DND-41 (cell line): ENCODE measurements around the gene SIGLEC7.

Source experiments
- ATAC-seq: fragments of 200-7000 bp; cut with Tn5 transposase; 3 replicates; pipeline ENCODE4 v1.9.1; 2021; ENCODE audit warnings: low read depth; ENCODE audit not compliant: insufficient read depth
- DNase-seq: peaks from one replicate; pipeline ENCODE4 v3.0.0-alpha.2; 2020
- H2AFZ ChIP-seq: 2 replicates; pipeline ENCODE4 v1.6.0; 2012; ENCODE audit warnings: low read depth, low read length
- H3K27ac ChIP-seq: 2 replicates; pipeline ENCODE4 v1.5.1; 2012; ENCODE audit warnings: low read length, inconsistent platforms
- H3K27me3 ChIP-seq: fragments of 200-600 bp; sonication (generic); 2 replicates; pipeline ENCODE4 v1.6.0; 2012; ENCODE audit warnings: low read length, mild to moderate bottlenecking, inconsistent platforms; ENCODE audit not compliant: insufficient read depth, poor library complexity
- H3K36me3 ChIP-seq: 2 replicates; pipeline ENCODE4 v1.5.1; 2012; ENCODE audit warnings: low read length, inconsistent platforms; ENCODE audit not compliant: insufficient read depth
- H3K4me1 ChIP-seq: 2 replicates; pipeline ENCODE4 v1.5.1; 2012; ENCODE audit warnings: mild to moderate bottlenecking, low read length; ENCODE audit not compliant: insufficient read depth
- H3K4me2 ChIP-seq: 2 replicates; pipeline ENCODE4 v1.6.0; 2012; ENCODE audit warnings: mild to moderate bottlenecking, moderate library complexity, low read length, inconsistent platforms; ENCODE audit not compliant: insufficient read depth
- H3K4me3 ChIP-seq, 2 experiments: fragments of 200-600 bp in 1 of 2; shearing (Covaris generic) in 1 of 2; 2 replicates each; pipeline ENCODE4 v1.5.1; 2012 to 2016; ENCODE audit warnings: inconsistent platforms in 2 of 2, low read length in 2 of 2, mild to moderate bottlenecking in 2 of 2, low read depth in 1 of 2, moderate library complexity in 1 of 2
- H3K79me2 ChIP-seq: 2 replicates; pipeline ENCODE4 v1.6.0; 2012; ENCODE audit warnings: low read length, inconsistent platforms; ENCODE audit not compliant: insufficient read depth
- H3K9ac ChIP-seq: 2 replicates; pipeline ENCODE4 v1.6.0; 2012; ENCODE audit warnings: low read depth, mild to moderate bottlenecking, inconsistent platforms, low read length, moderate library complexity
- H3K9me3 ChIP-seq: 2 replicates; pipeline ENCODE4 v1.5.1; 2012; ENCODE audit warnings: low read length, moderate library complexity, mild to moderate bottlenecking, inconsistent platforms; ENCODE audit not compliant: insufficient read depth, severe bottlenecking
- H4K20me1 ChIP-seq: 2 replicates; pipeline ENCODE4 v1.6.0; 2012; ENCODE audit warnings: low read length; ENCODE audit not compliant: insufficient read depth
- EZH2 ChIP-seq: IDR thresholded peaks from 3 replicates; pipeline ENCODE4 v1.6.1; 2012; ENCODE audit warnings: borderline replicate concordance, low read depth, mild to moderate bottlenecking, moderate library complexity, low read length, inconsistent platforms; ENCODE audit not compliant: severe bottlenecking
- TF ChIP-seq, protein P1 (sequence below): IDR thresholded peaks from 2 replicates; pipeline ENCODE4 v1.5.1; 2012; ENCODE audit warnings: borderline replicate concordance, low read length, moderate library complexity, mild to moderate bottlenecking; ENCODE audit not compliant: poor library complexity, severe bottlenecking; ENCODE audit errors: extremely low read depth

Gene SIGLEC7

DNA sequence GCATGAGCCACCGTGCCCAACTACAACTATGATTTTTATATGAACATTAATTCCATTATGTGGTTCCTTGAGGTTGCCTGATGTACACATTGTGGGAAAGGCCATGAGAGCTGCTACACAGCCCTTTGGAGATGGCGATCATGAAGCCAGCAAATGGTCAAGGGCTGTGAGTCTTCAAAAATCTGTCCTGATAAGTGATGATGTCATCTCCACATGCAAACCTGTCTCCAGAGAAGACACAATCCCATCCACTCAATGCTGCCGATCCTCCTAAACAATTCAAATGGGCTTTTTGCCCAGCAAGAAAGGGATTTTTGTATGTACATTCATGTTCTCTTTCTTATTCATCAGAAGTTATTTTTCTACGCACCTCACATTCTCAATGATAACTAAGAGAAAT is 17.6 kb downstream of the SIGLEC7 start:
- H4K20me1 ChIP-seq, result 0 out of 2 replicates have a peak, but pooled peaks cover 3% of the 10 kb centered on the region
- H3K9me3 ChIP-seq, result no peaks in the 10 kb centered on the region
- TF ChIP-seq EZH2, result no peak
- TF ChIP-seq, protein P1, sequence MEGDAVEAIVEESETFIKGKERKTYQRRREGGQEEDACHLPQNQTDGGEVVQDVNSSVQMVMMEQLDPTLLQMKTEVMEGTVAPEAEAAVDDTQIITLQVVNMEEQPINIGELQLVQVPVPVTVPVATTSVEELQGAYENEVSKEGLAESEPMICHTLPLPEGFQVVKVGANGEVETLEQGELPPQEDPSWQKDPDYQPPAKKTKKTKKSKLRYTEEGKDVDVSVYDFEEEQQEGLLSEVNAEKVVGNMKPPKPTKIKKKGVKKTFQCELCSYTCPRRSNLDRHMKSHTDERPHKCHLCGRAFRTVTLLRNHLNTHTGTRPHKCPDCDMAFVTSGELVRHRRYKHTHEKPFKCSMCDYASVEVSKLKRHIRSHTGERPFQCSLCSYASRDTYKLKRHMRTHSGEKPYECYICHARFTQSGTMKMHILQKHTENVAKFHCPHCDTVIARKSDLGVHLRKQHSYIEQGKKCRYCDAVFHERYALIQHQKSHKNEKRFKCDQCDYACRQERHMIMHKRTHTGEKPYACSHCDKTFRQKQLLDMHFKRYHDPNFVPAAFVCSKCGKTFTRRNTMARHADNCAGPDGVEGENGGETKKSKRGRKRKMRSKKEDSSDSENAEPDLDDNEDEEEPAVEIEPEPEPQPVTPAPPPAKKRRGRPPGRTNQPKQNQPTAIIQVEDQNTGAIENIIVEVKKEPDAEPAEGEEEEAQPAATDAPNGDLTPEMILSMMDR, result no peak
- H3K27ac ChIP-seq, result no peak overlapping the region
- H3K79me2 ChIP-seq, result no peaks in the 10 kb centered on the region
- DNase-seq, result no peak
- H3K36me3 ChIP-seq, result no peaks in the 10 kb centered on the region
- ATAC-seq, result no peak
- H3K4me1 ChIP-seq, result no peaks in the 10 kb centered on the region
- no peak overlapping the region for H2AFZ ChIP-seq
- peaks cover 21% of the 10 kb centered on the region for H3K27me3 ChIP-seq
- H3K4me2 ChIP-seq, result no peak overlapping the region
- H3K4me3 ChIP-seq, result no peak overlapping the region
- H3K9ac ChIP-seq, result no peak overlapping the region

DNA sequence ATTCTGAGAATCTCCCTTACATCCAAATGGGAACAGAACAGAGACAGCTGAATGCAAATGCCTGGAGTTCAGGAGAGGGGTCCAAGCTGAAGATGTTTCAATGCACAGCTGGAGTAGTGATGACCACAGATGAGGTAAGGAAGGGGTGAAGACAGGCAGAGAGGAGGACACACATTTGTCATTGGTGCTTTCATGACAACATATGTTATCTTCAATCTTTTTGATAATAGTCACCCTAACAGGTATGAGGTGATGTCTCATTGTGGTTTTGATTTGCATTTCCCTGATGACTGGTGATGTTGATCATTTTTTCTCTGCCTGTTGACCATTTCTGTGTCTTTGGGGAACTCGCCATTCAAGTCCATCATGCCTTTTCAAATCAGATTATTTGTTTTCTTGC is 19.2 kb downstream of the SIGLEC7 start:
- H3K27ac ChIP-seq, result no peak overlapping the region
- DNase-seq (no peak), ATAC-seq (no peak)
- peaks cover 23% of the 10 kb centered on the region for H3K27me3 ChIP-seq
- no peak for TF ChIP-seq EZH2
- TF ChIP-seq, protein P1, result no peak
- no peak overlapping the region for H3K4me2 ChIP-seq
- no peak overlapping the region for H3K9ac ChIP-seq
- no peaks in the 10 kb centered on the region for H3K9me3 ChIP-seq
- H3K4me3 ChIP-seq, result no peak overlapping the region
- H2AFZ ChIP-seq, result no peak overlapping the region
- 0 out of 2 replicates have a peak, but pooled peaks cover 3% of the 10 kb centered on the region for H4K20me1 ChIP-seq
- no peaks in the 10 kb centered on the region for H3K79me2 ChIP-seq
- no peaks in the 10 kb centered on the region for H3K36me3 ChIP-seq
- H3K4me1 ChIP-seq, result no peaks in the 10 kb centered on the region

DNA sequence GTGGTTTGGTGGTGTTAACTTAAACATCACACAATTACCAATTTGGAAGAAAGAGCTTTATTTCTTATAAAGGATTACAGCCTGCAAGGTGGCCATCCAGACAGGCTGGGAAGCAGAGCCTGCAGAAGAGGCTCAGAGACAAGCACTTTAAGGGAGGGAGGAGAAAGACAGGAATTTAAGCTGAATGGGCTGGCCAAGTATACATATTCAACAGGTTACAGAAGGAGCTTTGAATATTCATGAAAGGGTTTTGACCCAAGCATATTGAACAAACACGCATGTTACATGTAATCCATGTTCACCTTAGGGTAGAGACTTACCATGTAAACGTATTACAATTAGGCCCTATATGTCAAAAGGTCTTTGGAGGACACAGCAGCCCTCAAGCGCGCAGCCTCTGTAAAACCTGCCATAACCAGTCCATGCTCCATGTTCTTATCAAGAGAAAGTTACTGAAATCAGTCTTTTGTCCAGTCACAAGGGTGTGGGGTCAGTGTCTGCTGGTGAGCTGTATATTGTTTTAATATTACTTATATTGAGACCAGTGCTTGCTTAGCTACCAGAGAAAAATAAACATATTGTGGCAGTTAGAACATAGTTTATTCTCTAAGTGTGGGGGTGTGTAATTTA is 19.9 kb downstream of the SIGLEC7 start:
- Histone ChIP-seq H3K4me1 (no peaks in the 10 kb centered on the region), H3K9me3 (no peaks in the 10 kb centered on the region), H3K9ac (no peak overlapping the region), H3K4me2 (no peak overlapping the region), H4K20me1 (0 out of 2 replicates have a peak, but pooled peaks cover 3% of the 10 kb centered on the region), H2AFZ (no peak overlapping the region), H3K27ac (no peak overlapping the region), H3K4me3 (no peak overlapping the region), H3K36me3 (no peaks in the 10 kb centered on the region), H3K79me2 (no peaks in the 10 kb centered on the region), H3K27me3 (peaks cover 27% of the 10 kb centered on the region)
- TF ChIP-seq EZH2, result no peak
- TF ChIP-seq, protein P1, result no peak
- ATAC-seq, result no peak
- no peak for DNase-seq

DNA sequence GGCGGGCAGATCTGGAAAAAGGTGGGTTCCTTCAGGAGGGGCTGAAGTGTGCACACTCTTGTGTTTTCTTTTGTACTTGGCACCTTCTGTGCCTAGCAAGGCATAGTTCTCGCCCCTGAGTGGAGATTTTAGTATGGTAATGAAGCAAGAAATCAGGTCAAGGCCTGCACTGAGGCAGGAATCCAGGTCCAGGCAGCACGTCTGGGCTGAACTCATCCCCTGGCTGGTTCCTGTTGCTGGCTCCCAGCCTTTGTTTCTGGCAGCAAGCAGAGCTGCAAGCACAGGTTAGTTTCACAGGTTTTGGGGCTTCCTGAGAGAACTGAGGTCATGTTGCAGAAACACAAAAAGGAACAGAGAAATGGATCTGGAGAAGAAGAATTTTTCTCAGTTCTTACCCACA is 21.2 kb downstream of the SIGLEC7 start:
- DNase-seq, result no peak
- no peaks in the 10 kb centered on the region for H3K36me3 ChIP-seq
- no peak overlapping the region for H3K9ac ChIP-seq
- ATAC-seq, result no peak
- H4K20me1 ChIP-seq, result no peaks in the 10 kb centered on the region
- no peak overlapping the region for H3K27ac ChIP-seq
- no peaks in the 10 kb centered on the region for H3K79me2 ChIP-seq
- no peak overlapping the region for H3K4me2 ChIP-seq
- no peak overlapping the region for H3K4me3 ChIP-seq
- H3K4me1 ChIP-seq, result no peaks in the 10 kb centered on the region
- no peak overlapping the region for H2AFZ ChIP-seq
- H3K27me3 ChIP-seq, result peaks cover 28% of the 10 kb centered on the region
- H3K9me3 ChIP-seq, result no peaks in the 10 kb centered on the region
- TF ChIP-seq, protein P1, result no peak
- TF ChIP-seq EZH2, result no peak
